ENCODE measurements around the gene GPAM.

The GPAM gene

DNA sequence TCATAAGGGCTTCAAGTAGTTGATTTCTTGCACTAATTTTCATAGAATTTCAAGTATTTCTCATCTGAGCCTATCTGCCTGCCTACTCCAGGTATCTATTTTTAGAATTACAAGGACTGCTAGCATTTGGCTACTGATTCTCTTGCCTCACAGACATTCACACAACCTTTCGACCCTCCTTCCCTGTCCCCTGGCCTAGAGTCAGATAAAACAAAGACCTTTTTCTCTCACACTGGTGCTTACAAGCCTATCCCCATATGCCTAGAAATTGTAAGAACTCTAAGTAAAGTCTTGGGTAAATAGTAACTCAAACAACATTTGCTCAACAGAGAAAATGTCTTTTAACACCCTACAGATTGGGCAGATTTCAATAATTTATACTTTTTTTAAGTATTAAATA lies 6.3 kb downstream of the GPAM start:
- Histone ChIP-seq H3K36me3 (ENCODE audit: insufficient read depth, low read length) (peaks cover 14% of the 10 kb centered on the region), H3K9ac (ENCODE audit: low read depth, low read length) (no peak overlapping the region)

GRCh38 chr10:112176543-112176942 lies 7.0 kb downstream of the GPAM start:
- Histone ChIP-seq H3K36me3 (ENCODE audit: insufficient read depth, low read length) (peaks cover 14% of the 10 kb centered on the region), H3K4me1 (ENCODE audit: insufficient read depth, low read length) (no peaks in the 10 kb centered on the region), H3K9ac (ENCODE audit: low read depth, low read length) (no peak overlapping the region), H3K9me3 (ENCODE audit: control insufficient read depth, insufficient read depth, low read length) (no peaks in the 10 kb centered on the region)

More for the DNA sequence above, 6.3 kb downstream of the GPAM start:
- Histone ChIP-seq H3K4me1 (ENCODE audit: insufficient read depth, low read length) (no peaks in the 10 kb centered on the region), H3K9me3 (ENCODE audit: control insufficient read depth, insufficient read depth, low read length) (no peaks in the 10 kb centered on the region)

DNA sequence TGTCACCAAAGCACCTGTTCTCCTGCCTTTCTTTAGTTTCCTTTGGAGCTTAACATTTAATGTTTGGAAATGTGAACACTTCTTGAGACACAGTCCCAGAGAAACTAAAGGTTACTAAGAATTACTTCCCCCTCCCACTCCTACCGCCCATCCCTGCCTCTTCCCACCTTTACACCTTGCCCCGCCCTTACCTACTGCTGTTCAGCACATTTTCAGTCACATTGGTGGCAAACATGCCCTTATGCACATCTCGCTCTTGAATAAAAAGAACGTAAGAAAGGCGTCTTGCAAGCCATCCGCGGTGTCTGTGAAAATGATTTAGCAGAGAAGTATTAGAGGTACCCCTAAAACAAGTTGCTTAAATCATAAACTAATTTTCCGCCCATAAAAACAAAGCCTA lies 8.2 kb downstream of the GPAM start:
- H3K9ac ChIP-seq (ENCODE audit: low read depth, low read length) = no peak overlapping the region
- no peaks in the 10 kb centered on the region for H3K4me1 ChIP-seq (ENCODE audit: insufficient read depth, low read length)
- peaks cover 19% of the 10 kb centered on the region for H3K36me3 ChIP-seq (ENCODE audit: insufficient read depth, low read length)
- H3K9me3 ChIP-seq (ENCODE audit: control insufficient read depth, insufficient read depth, low read length) = no peaks in the 10 kb centered on the region

- Histone ChIP-seq H3K9ac (ENCODE audit: low read depth, low read length) (no peak overlapping the region), H3K36me3 (ENCODE audit: insufficient read depth, low read length) (peaks cover 27% of the 10 kb centered on the region), H3K9me3 (ENCODE audit: control insufficient read depth, insufficient read depth, low read length) (no peaks in the 10 kb centered on the region), H3K4me1 (ENCODE audit: insufficient read depth, low read length) (no peaks in the 10 kb centered on the region)
Measured at GRCh38 chr10:112173206-112173605, 10.4 kb downstream of the GPAM start.

DNA sequence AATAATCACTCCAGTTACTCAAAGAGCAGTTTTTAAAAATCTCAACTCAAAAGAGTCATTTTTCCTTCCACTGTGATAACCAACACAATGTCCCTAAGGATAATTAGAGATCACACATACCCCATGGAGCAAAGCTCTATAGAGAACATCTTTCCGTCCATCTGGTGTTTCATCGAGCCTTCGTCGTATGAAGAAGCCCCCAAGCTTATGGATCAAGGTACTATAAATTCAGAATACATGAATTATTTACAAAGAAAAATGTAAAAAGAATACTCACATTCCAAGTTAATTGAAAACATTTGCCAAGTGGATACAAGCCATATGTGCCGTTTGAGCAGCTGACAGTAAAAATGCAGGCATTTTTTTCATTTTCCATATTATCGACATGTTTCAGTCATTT lies 14.8 kb downstream of the GPAM start:
- peaks cover 35% of the 10 kb centered on the region for H3K36me3 ChIP-seq (ENCODE audit: insufficient read depth, low read length)

GRCh38 chr10:112166800-112167199 lies 16.8 kb downstream of the GPAM start:
- H3K36me3 ChIP-seq (ENCODE audit: insufficient read depth, low read length) = peaks cover 24% of the 10 kb centered on the region
- H3K9me3 ChIP-seq (ENCODE audit: control insufficient read depth, insufficient read depth, low read length) = no peaks in the 10 kb centered on the region
- no peak overlapping the region for H3K9ac ChIP-seq (ENCODE audit: low read depth, low read length)

More for the DNA sequence above, 14.8 kb downstream of the GPAM start:
- Histone ChIP-seq H3K4me1 (ENCODE audit: insufficient read depth, low read length) (no peaks in the 10 kb centered on the region), H3K9ac (ENCODE audit: low read depth, low read length) (no peak overlapping the region), H3K9me3 (ENCODE audit: control insufficient read depth, insufficient read depth, low read length) (no peaks in the 10 kb centered on the region)

DNA sequence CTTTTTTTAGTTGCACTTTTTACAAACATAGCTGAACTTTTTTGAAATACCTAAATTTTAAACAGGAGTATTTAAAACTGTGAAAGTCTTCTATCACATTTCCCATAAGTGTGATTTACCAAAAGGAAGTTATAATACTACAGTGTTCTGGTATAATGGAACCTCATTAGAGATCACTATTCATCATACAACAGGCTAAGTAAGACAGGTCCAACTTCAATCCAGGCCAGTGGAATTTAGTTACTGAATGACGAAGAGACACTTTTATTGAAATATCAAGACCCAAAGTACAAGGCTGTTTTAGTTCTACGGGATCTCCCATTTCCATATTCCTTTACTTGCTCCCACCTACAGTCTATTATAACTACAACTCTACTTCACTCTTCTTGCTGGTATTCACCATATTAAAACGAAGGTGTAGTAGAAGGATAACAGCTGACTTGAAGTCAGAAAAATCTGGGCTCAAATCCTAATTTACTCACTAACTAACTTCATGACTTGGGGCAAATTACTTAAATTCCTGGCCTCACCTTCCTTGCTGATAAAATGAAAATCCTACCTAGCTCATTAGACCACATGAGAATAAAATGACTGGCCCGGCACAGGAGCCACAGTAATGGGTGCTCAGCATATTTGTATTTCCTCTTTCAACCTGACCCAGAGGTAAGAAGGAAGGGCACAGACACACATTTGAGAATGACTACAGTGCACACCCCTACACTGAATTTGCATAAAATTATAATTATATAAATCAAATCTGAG lies 21.6 kb downstream of the GPAM start:
- H3K9ac ChIP-seq (ENCODE audit: low read depth, low read length) = no peak overlapping the region
- no peaks in the 10 kb centered on the region for H3K9me3 ChIP-seq (ENCODE audit: control insufficient read depth, insufficient read depth, low read length)
- H3K36me3 ChIP-seq (ENCODE audit: insufficient read depth, low read length) = peaks cover 23% of the 10 kb centered on the region
- H3K4me1 ChIP-seq (ENCODE audit: insufficient read depth, low read length) = no peaks in the 10 kb centered on the region

More at GRCh38 chr10:112166800-112167199, 16.8 kb downstream of the GPAM start:
- no peaks in the 10 kb centered on the region for H3K4me1 ChIP-seq (ENCODE audit: insufficient read depth, low read length)

DNA sequence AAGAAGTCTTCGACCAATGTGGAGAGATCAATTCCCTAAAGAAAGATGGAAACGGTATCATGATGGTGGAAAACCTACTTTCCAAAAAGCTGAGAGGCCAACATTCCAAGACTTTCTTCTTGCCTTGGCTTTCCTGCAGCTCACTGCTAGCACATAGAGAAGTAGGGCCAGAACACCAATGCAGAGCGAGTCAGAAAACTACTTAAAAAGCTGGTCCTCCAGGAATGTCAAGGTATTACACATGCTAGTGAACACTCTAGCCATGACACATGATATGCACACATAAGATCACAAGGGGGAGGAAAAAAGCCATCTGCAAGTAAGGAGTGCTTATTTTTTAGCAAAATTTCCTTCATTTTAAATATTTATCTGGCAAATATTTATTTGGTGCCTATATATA lies 22.7 kb downstream of the GPAM start:
- Histone ChIP-seq H3K4me1 (ENCODE audit: insufficient read depth, low read length) (no peaks in the 10 kb centered on the region), H3K9me3 (ENCODE audit: control insufficient read depth, insufficient read depth, low read length) (no peaks in the 10 kb centered on the region), H3K9ac (ENCODE audit: low read depth, low read length) (no peak overlapping the region), H3K36me3 (ENCODE audit: insufficient read depth, low read length) (peaks cover 27% of the 10 kb centered on the region)

DNA sequence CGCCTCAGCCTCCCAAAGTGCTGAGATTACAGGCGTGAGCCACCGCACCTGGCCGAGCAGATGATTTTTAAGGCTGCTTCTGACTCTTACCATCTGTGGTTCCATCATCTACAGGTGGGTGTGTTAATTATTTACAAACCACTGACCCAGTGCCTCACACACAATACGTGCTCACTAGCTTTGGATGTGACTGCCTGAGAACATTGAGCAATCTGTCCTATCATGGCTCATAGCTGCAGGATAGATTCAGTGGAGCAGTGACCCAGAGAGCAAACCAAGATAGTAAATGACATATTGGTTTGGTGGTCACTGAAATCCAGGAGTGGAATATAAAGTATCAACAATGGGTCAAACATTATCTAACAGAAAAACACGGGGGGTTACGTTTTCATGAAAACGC lies 24.1 kb downstream of the GPAM start:
- Histone ChIP-seq H3K36me3 (ENCODE audit: insufficient read depth, low read length) (peaks cover 31% of the 10 kb centered on the region), H3K9me3 (ENCODE audit: control insufficient read depth, insufficient read depth, low read length) (no peaks in the 10 kb centered on the region), H3K4me1 (ENCODE audit: insufficient read depth, low read length) (no peaks in the 10 kb centered on the region), H3K9ac (ENCODE audit: low read depth, low read length) (no peak overlapping the region)

DNA sequence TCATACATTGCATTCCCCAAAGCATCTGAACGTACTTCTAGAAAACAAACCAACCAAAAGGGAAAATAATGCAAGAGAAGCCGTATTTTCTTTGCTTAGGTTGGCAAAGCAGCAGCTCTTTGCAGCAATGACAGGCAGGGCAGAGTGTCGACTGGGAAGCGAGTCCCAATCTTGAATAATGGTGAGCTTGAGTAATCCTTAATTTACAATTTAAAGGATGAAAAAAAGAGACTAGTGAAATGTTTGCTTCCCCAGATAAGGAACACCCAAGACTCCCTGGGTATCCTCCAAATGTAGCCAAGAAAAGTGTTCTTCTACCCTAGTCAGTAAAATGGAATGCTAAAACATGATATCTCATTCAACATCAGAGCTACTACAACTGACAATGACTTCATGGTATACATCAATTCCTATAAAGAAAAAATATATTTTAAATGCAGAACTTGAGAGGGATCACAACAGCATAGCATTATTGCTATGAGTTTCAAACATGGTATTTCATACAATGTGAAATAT lies 32.0 kb downstream of the GPAM start:
- H3K9me3 ChIP-seq (ENCODE audit: control insufficient read depth, insufficient read depth, low read length) = no peaks in the 10 kb centered on the region
- H3K36me3 ChIP-seq (ENCODE audit: insufficient read depth, low read length) = peaks cover 22% of the 10 kb centered on the region
- H3K4me1 ChIP-seq (ENCODE audit: insufficient read depth, low read length) = no peaks in the 10 kb centered on the region
- no peak overlapping the region for H3K9ac ChIP-seq (ENCODE audit: low read depth, low read length)

DNA sequence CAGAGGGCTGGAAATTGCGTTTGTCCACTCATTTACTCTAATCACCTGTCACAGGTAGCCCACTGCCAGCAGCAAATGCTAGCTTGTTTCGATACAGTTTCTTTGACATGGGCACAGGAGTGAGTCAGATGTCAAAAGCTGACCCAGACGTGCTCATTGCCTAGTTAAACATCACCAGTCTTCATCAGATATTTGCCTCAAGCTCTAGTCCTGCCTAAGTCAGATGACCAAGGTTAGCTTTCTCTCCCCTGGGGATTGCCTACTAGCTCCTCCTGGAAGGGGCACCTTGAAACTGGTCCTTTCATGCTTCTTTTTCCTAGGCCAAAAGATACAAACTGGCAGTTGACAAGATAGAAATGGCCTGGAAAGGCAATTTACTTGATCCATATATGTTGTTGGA lies 35.2 kb downstream of the GPAM start:
- H3K9ac ChIP-seq (ENCODE audit: low read depth, low read length) = no peak overlapping the region
- peaks cover 10% of the 10 kb centered on the region for H3K36me3 ChIP-seq (ENCODE audit: insufficient read depth, low read length)
- no peaks in the 10 kb centered on the region for H3K9me3 ChIP-seq (ENCODE audit: control insufficient read depth, insufficient read depth, low read length)
- H3K4me1 ChIP-seq (ENCODE audit: insufficient read depth, low read length) = no peaks in the 10 kb centered on the region

DNA sequence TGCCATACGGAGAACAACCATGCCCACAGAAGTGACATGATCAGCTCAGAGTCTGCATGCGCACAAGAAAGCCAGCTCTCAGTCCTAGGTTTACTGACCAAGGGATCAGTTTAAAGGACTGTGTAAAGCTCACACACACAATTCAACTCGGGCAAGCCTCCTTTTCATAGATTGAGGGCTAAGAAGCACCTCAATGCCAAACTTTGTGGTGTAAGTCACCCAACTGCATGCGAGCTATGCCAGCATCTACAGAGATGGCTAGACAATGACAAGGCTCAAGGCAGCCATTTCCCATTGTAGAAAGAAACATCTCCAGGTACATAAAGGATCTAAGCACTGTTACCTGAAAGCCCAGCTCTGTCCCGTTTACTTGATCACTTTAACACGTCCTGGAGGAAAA lies 36.8 kb downstream of the GPAM start:
- H3K9me3 ChIP-seq (ENCODE audit: control insufficient read depth, insufficient read depth, low read length) = no peaks in the 10 kb centered on the region
- no peak overlapping the region for H3K9ac ChIP-seq (ENCODE audit: low read depth, low read length)
- H3K36me3 ChIP-seq (ENCODE audit: insufficient read depth, low read length) = peaks cover 10% of the 10 kb centered on the region
- H3K4me1 ChIP-seq (ENCODE audit: insufficient read depth, low read length) = no peaks in the 10 kb centered on the region

DNA sequence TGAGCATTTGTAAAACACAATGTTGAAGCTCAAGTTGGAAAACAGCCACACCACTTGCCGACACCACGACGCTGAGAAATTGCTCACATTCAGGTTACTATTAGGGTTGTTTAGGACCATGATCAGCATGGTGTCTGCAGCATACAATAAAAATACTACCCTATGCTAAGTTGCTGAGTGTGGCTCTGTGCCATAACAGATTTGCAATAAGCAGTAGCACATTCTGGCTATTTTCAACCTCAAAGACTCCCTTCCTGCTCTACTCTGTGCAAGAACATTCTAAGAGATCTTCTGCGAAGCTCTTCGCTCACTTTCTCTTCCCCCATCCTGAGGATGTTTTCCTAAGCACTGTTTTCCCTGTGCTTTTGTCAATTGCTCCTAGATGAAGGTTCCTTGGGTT lies 38.3 kb downstream of the GPAM start:
- H3K4me1 ChIP-seq (ENCODE audit: insufficient read depth, low read length) = no peaks in the 10 kb centered on the region
- no peaks in the 10 kb centered on the region for H3K9me3 ChIP-seq (ENCODE audit: control insufficient read depth, insufficient read depth, low read length)
- no peak overlapping the region for H3K9ac ChIP-seq (ENCODE audit: low read depth, low read length)
- H3K36me3 ChIP-seq (ENCODE audit: insufficient read depth, low read length) = peaks cover under 1% of the 10 kb centered on the region; the same call in 1 of the 2 replicates

DNA sequence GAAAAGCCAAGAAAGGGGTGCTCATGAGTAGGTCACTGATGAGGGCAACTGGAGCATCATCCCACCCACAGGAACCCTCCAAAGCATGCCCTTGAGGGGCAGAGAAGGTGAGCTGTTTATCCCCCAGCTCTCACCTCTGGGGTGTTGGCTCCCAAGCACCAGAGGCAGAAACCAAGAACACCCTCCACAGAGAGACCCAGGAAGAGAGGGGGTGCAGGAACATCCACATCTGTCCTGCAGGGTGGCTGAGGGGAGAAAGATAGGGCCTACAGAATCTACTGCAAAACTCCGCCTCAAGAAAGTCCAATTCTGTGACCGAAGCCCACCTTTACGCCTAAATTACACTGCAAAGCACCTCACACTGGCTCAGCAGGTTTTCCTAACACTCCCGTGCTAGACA lies 40.1 kb downstream of the GPAM start:
- Histone ChIP-seq H3K9ac (ENCODE audit: low read depth, low read length) (no peak overlapping the region), H3K9me3 (ENCODE audit: control insufficient read depth, insufficient read depth, low read length) (no peaks in the 10 kb centered on the region), H3K4me1 (ENCODE audit: insufficient read depth, low read length) (no peaks in the 10 kb centered on the region), H3K36me3 (ENCODE audit: insufficient read depth, low read length) (no peaks in the 10 kb centered on the region)

DNA sequence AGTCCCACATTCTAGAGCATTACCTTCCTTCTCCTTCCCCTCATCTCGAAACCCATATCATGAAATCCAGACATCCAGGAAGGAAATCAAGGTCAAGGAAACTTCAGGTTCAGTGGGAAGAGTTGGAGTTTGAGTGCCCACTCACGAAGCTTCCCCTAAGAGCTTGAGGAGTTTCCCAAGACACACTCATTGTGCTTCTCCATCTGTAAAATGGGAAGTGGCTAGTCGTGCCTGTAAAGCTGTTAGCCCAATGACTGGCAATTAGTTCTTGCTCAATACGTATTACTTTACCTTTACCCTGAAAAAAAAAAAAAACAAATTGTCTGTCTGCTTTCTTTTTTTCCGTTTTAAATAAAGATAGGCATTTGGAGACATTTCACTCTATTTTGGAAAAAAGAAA lies 42.3 kb downstream of the GPAM start:
- no peak overlapping the region for H3K9ac ChIP-seq (ENCODE audit: low read depth, low read length)
- no peaks in the 10 kb centered on the region for H3K36me3 ChIP-seq (ENCODE audit: insufficient read depth, low read length)
- no peaks in the 10 kb centered on the region for H3K4me1 ChIP-seq (ENCODE audit: insufficient read depth, low read length)
- H3K9me3 ChIP-seq (ENCODE audit: control insufficient read depth, insufficient read depth, low read length) = no peaks in the 10 kb centered on the region
